H1 (cell line): ENCODE measurements around the gene TRIM38. TPM values are rescaled to one million over a fixed set of nuclear protein-coding genes. Genes with fewer than 3 reads are reported as not detected.

Source experiments
- CTCF ChIA-PET: fragments of 300-600 bp; sonication (Branson Sonifier 250); formaldehyde crosslinking; loops from one replicate; lab custom pipeline; 2021; ENCODE audit not compliant: partially characterized antibody; lab: Charles Lee
- POLR2A ChIA-PET: fragments of 300-600 bp; sonication (Branson Sonifier 250); formaldehyde crosslinking; loops from one replicate; lab custom pipeline; 2021; ENCODE audit warnings: inconsistent platforms; ENCODE audit not compliant: partially characterized antibody; lab: Charles Lee
- DNase-seq, 2 experiments: peaks; one replicate each; pipeline versions ENCODE4 v3.0.0 to v3.0.0-alpha.2; 2010 to 2022; ENCODE audit warnings: low spot score in 2 of 2, low read depth in 1 of 2, mixed read lengths in 1 of 2
- FAIRE-seq: peaks from 2 replicates; lab custom pipeline; 2011; peaks lifted over from hg19 to GRCh38; lab: Jason Lieb, UNC
- H2AFZ ChIP-seq: 2 replicates; pipeline ENCODE4 v1.8.1; 2012; ENCODE audit warnings: low read length, inconsistent platforms
- H2AK5ac ChIP-seq: 2 replicates; pipeline ENCODE4 v1.6.1; 2013; ENCODE audit warnings: low read depth, low read length
- H2BK120ac ChIP-seq: replicated peaks from 2 replicates; pipeline ENCODE3; 2013; ENCODE audit warnings: low read depth, low read length, inconsistent platforms
- H2BK12ac ChIP-seq: 2 replicates; pipeline ENCODE4 v1.6.1; 2013; ENCODE audit warnings: low read depth, low read length
- H2BK15ac ChIP-seq: 2 replicates; pipeline ENCODE4 v1.6.1; 2013; ENCODE audit warnings: low read length
- H2BK20ac ChIP-seq: 2 replicates; pipeline ENCODE4 v1.6.1; 2013; ENCODE audit warnings: low read length
- H2BK5ac ChIP-seq: 2 replicates; pipeline ENCODE4 v1.6.1; 2013; ENCODE audit warnings: low read depth, low read length
- H3K14ac ChIP-seq: 2 replicates; pipeline ENCODE4 v1.6.1; 2013; ENCODE audit warnings: inconsistent platforms; ENCODE audit not compliant: insufficient read length
- H3K18ac ChIP-seq: 2 replicates; pipeline ENCODE4 v1.6.1; 2013; ENCODE audit warnings: low read length; ENCODE audit errors: extremely low read depth
- H3K23ac ChIP-seq: 2 replicates; pipeline ENCODE4 v1.6.1; 2013; ENCODE audit warnings: inconsistent platforms; ENCODE audit not compliant: insufficient read length
- H3K23me2 ChIP-seq: 2 replicates; pipeline ENCODE4 v1.6.1; 2013; ENCODE audit warnings: low read depth, low read length
- H3K27ac ChIP-seq: 2 replicates; pipeline ENCODE4 v1.6.1; 2011; ENCODE audit warnings: low read depth, low read length, inconsistent platforms
- H3K27me3 ChIP-seq, 4 experiments: replicated peaks in 1 of 4; 1 replicate in 1 of 4; 2 replicates in 3 of 4; pipeline versions ENCODE4 v1.6.1 to v1.8.1; 2011 to 2013; ENCODE audit warnings: low read length in 3 of 4, mild to moderate bottlenecking in 3 of 4, inconsistent platforms in 2 of 4, mixed read lengths in 2 of 4, moderate library complexity in 1 of 4; ENCODE audit not compliant: control insufficient read depth in 3 of 4, insufficient read depth in 3 of 4; ENCODE audit errors: extremely low read depth in 1 of 4
- H3K36me3 ChIP-seq, 4 experiments: 2 replicates each; pipeline versions ENCODE4 v1.6.1 to v1.8.1; 2011 to 2013; ENCODE audit warnings: mild to moderate bottlenecking in 4 of 4, low read length in 3 of 4, moderate library complexity in 2 of 4, control low read depth in 1 of 4, inconsistent platforms in 1 of 4; ENCODE audit not compliant: insufficient read depth in 4 of 4, control insufficient read depth in 2 of 4
- H3K4ac ChIP-seq: replicated peaks from 2 replicates; pipeline ENCODE3; 2013; ENCODE audit warnings: low read length, low read depth, mixed read lengths, inconsistent platforms; ENCODE audit not compliant: insufficient read length
- H3K4me1 ChIP-seq, 4 experiments: replicated peaks in 1 of 4; 1 replicate in 1 of 4; 2 replicates in 3 of 4; pipeline versions ENCODE4 v1.6.1 to v1.8.1; 2011 to 2013; ENCODE audit warnings: low read length in 3 of 4, inconsistent platforms in 2 of 4, mixed read lengths in 1 of 4; ENCODE audit not compliant: insufficient read depth in 4 of 4, control insufficient read depth in 3 of 4
- H3K4me2 ChIP-seq, 2 experiments: 2 replicates each; pipeline versions ENCODE4 v1.6.1 to v1.8.1; 2011 to 2013; ENCODE audit warnings: low read depth in 2 of 2, low read length in 2 of 2, control low read depth in 1 of 2, inconsistent platforms in 1 of 2, mild to moderate bottlenecking in 1 of 2; ENCODE audit not compliant: insufficient read depth in 1 of 2
- H3K4me3 ChIP-seq, 4 experiments: fragments of 200-600, 300-600 bp in 1 of 4; sonication (generic), shearing (Covaris generic), sonication (Bioruptor Twin) in 1 of 4; 2 replicates each; pipeline versions ENCODE4 v1.5.1 to v1.8.1; 2011 to 2016; ENCODE audit warnings: low read length in 4 of 4, low read depth in 3 of 4, control low read depth in 2 of 4, inconsistent platforms in 2 of 4, mild to moderate bottlenecking in 2 of 4, mixed read lengths in 1 of 4, moderate library complexity in 1 of 4; ENCODE audit not compliant: insufficient read depth in 2 of 4; ENCODE audit errors: extremely low read depth in 1 of 4
- H3K56ac ChIP-seq: replicated peaks from 2 replicates; pipeline ENCODE3; 2013; ENCODE audit warnings: low read depth, mild to moderate bottlenecking, mixed read lengths, low read length, inconsistent platforms; ENCODE audit not compliant: insufficient read length
- H3K79me1 ChIP-seq: 2 replicates; pipeline ENCODE4 v1.6.1; 2013; ENCODE audit warnings: low read depth, low read length, control low read depth
- H3K79me2 ChIP-seq, 2 experiments: 2 replicates each; pipeline versions ENCODE4 v1.6.1 to v1.8.1; 2012 to 2013; ENCODE audit warnings: low read length in 2 of 2, mild to moderate bottlenecking in 2 of 2, inconsistent platforms in 1 of 2; ENCODE audit not compliant: insufficient read depth in 2 of 2, control insufficient read depth in 1 of 2
- H3K9ac ChIP-seq, 4 experiments: replicated peaks in 1 of 4; 1 replicate in 1 of 4; 2 replicates in 3 of 4; pipeline versions ENCODE4 v1.6.1 to v1.8.1; 2011 to 2013; ENCODE audit warnings: low read depth in 3 of 4, low read length in 3 of 4, control low read depth in 2 of 4, mild to moderate bottlenecking in 2 of 4, moderate library complexity in 2 of 4, inconsistent platforms in 1 of 4; ENCODE audit errors: extremely low read depth in 1 of 4
- H3K9me3 ChIP-seq, 2 experiments: 2 replicates each; pipeline versions ENCODE4 v1.6.1 to v1.8.1; 2012 to 2013; ENCODE audit warnings: mild to moderate bottlenecking in 2 of 2, moderate library complexity in 2 of 2, control low read depth in 1 of 2, inconsistent platforms in 1 of 2, low read depth in 1 of 2, low read length in 1 of 2, mixed read lengths in 1 of 2; ENCODE audit not compliant: insufficient read depth in 2 of 2
- H4K20me1 ChIP-seq, 2 experiments: replicated peaks in 1 of 2; 2 replicates each; pipeline versions ENCODE3 to v1.8.1; 2011 to 2013; ENCODE audit warnings: inconsistent platforms in 2 of 2, low read length in 2 of 2, mild to moderate bottlenecking in 1 of 2; ENCODE audit not compliant: insufficient read depth in 2 of 2, control insufficient read depth in 1 of 2
- H4K5ac ChIP-seq: 2 replicates; pipeline ENCODE4 v1.6.1; 2013; ENCODE audit warnings: low read length, low read depth, mixed read lengths, inconsistent platforms; ENCODE audit not compliant: insufficient read length
- H4K8ac ChIP-seq: 2 replicates; pipeline ENCODE4 v1.8.0; 2013; ENCODE audit warnings: mild to moderate bottlenecking, moderate library complexity, low read length, inconsistent platforms; ENCODE audit not compliant: insufficient read depth; ENCODE audit errors: extremely low read depth
- H4K91ac ChIP-seq: replicated peaks from 2 replicates; pipeline ENCODE3; 2013; ENCODE audit warnings: low read length, mixed read lengths, inconsistent platforms; ENCODE audit not compliant: insufficient read length
- CBX5 ChIP-seq: fragments of 300-800, 300-1000 bp; sonication (generic); IDR thresholded peaks from 2 replicates; pipeline ENCODE4 v1.7.1; 2016; ENCODE audit warnings: antibody characterized with exemption, low read length, low read depth
- PHF8 ChIP-seq: fragments of 200-600 bp; sonication (generic); conservative IDR thresholded peaks from 2 replicates; pipeline ENCODE4 v1.7.1; 2012; ENCODE audit warnings: low read depth, mild to moderate bottlenecking, inconsistent platforms, low read length, moderate library complexity
- POU5F1 ChIP-seq: IDR thresholded peaks from 2 replicates; pipeline ENCODE4 v1.6.1; 2011; ENCODE audit warnings: low read depth, mild to moderate bottlenecking, low read length, moderate library complexity
- RXRA ChIP-seq: IDR thresholded peaks from 2 replicates; pipeline ENCODE4 v1.6.1; 2011; ENCODE audit warnings: low read depth, mild to moderate bottlenecking, low read length, moderate library complexity; ENCODE audit not compliant: insufficient read depth
- SIN3A ChIP-seq, 2 experiments: IDR thresholded peaks in 1 of 2; conservative IDR thresholded peaks in 1 of 2; 2 replicates each; pipeline ENCODE4 v1.6.1; 2011 to 2012; ENCODE audit warnings: low read length in 2 of 2, improper control_type of control experiment in 1 of 2, low read depth in 1 of 2, mild to moderate bottlenecking in 1 of 2
- SIRT6 ChIP-seq: IDR thresholded peaks from one replicate; pipeline ENCODE4 v1.7.1; 2012; ENCODE audit warnings: low read length, inconsistent platforms
- ZNF274 ChIP-seq: IDR thresholded peaks from 2 replicates; pipeline ENCODE4 v1.7.0; 2012; ENCODE audit warnings: low read length, borderline replicate concordance; ENCODE audit errors: extremely low read depth
- WGBS, 2 experiments: shearing (Covaris generic) in 1 of 2; methylation state at CpG; one replicate each; pipeline versions ENCODE4 v1.1.6 to v1.1.7; 2013 to 2015; ENCODE audit warnings: low lambda C conversion rate in 2 of 2, mixed read lengths in 2 of 2, inconsistent platforms in 1 of 2, low coverage in 1 of 2, missing lambda C conversion rate in 1 of 2; ENCODE audit not compliant: insufficient replicate concordance in 2 of 2, insufficient coverage in 1 of 2, insufficient read length in 1 of 2; ENCODE audit errors: extremely low coverage in 1 of 2, missing lambda C conversion rate in 1 of 2; 5-methylcytosine and 5-hydroxymethylcytosine counted together
- polyA plus RNA-seq, 7 experiments: library from polyadenylated mRNA; depleted of rRNA in 3 of 7; stranded (reverse) in 5 of 7; unstranded in 2 of 7; fragments of >200 nt in 5 of 7; fragments of 200-250 nt in 2 of 7; gene quantifications; 1 replicate in 5 of 7; 2 replicates in 1 of 7; 4 replicates in 1 of 7; pipeline versions ENCODE4 v1.2.1 to v1.2.3, GENCODE V29; 2011 to 2013; ENCODE audit warnings: missing spikeins in 2 of 7, mixed read lengths in 2 of 7
- total RNA-seq: library from RNA; stranded (reverse); fragmentation: NEBNext Ultra II Directional; extraction: Animal tissue kit (Norgen Biotek cat#: 25700); gene quantifications from 2 replicates; pipeline ENCODE4 v1.2.1, GENCODE V29; 2021

Gene TRIM38
- total and polyA plus RNA-seq, 2 of the 8 experiments (the other 6 are each of a cell fraction or from before 2014, with no cell fraction given) = 0.43 to 0.56 TPM

DNA sequence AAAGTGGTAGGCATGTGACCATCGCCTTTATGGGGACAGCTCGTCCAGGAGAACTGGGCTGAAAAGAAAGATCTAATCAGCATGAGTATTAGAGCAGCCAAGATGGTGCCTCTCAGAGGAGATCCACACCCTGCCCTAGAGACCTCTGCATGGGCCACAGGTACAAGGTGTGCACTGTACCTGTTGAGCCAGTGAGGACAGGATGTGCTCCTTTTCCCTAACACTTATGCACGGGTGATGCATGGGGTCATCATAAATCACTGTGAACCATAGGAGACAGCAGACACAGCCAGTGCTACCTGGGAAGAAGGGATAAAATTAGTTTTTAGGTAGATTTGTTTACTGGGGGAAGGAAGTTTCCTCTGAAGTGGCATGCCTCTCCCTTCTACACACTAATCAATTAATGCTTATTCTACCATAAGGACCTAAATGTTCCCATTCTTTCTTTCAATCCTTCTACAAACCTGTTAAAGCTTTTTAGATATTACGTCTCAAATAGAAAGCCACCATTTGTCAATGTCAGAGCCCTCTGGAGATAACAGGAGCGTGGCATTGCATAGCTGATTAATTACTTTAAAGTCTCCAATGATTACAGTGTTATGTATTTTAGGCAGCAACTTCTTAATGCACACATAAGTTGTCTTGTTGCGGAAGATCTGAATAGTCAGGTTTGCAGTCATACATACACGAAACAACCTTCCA lies 45.7 kb upstream of the TRIM38 start:
- Histone ChIP-seq H3K4me1 (no peaks in the 10 kb centered on the region), H3K4me2 (no peak overlapping the region), H3K79me1 (no peaks in the 10 kb centered on the region), H4K5ac (no peak overlapping the region), H3K9ac (no peak overlapping the region), H3K23me2 (no peaks in the 10 kb centered on the region), H4K91ac (no peak overlapping the region), H4K8ac (no peak overlapping the region; the same call in 1 of the 2 replicates), H3K4ac (no peak overlapping the region), H3K27me3 (no peaks in the 10 kb centered on the region), H2BK15ac (no peak overlapping the region), H2BK12ac (no peak overlapping the region), H3K27ac (no peak overlapping the region), H3K23ac (no peak overlapping the region), H2BK20ac (no peak overlapping the region), H2BK5ac (no peak overlapping the region), H3K18ac (no peak overlapping the region), H3K9me3 (no peaks in the 10 kb centered on the region), H3K79me2 (no peaks in the 10 kb centered on the region), H3K36me3 (no peaks in the 10 kb centered on the region), H2AFZ (no peak overlapping the region), H4K20me1 (no peaks in the 10 kb centered on the region), H3K14ac (no peak overlapping the region), H3K56ac (no peak overlapping the region), H2BK120ac (no peak overlapping the region), H3K4me3 (no peak overlapping the region), H2AK5ac (no peak overlapping the region)
- DNase-seq (no peak), FAIRE-seq (no peak)
- TF ChIP-seq SIN3A (conservative IDR thresholded peaks at IDR 0.05 in 1 of 2, IDR thresholded peaks at IDR 0.05 in 1 of 2; ENCODE audit: low read depth in 1 of 2, low read length in 2 of 2) (no peak), RXRA (no peak), PHF8 (no peak), CBX5 (no peak), SIRT6 (no peak), POU5F1 (no peak), ZNF274 (no peak)
- ChIA-PET CTCF (interaction anchor here (1.4 kb wide), 1 partner anchor 25 kb away, joined by 3 read pairs; no protein-coding TSS in a partner anchor), POLR2A (no interaction called here)
- WGBS, 2 experiments = 89% methylated on average over 7 of the region's 7 CpGs; no CpG with 5 or more reads in 1 of the 2 experiments
